Loucy (cell line): ENCODE measurements around the gene BRIP1.

Experiments used
- H2AFZ ChIP-seq: fragments of 200-600 bp; sonication (generic); 2 replicates; pipeline ENCODE4 v1.6.0; 2016; ENCODE audit warnings: antibody characterized with exemption, mild to moderate bottlenecking, low read length, moderate library complexity
- H3F3A ChIP-seq: fragments of 200-600 bp; 2 replicates; pipeline ENCODE4 v1.6.0; 2016; ENCODE audit warnings: antibody characterized with exemption, low read depth, mild to moderate bottlenecking
- H3K27me3 ChIP-seq: fragments of 200-600 bp; sonication (generic); 2 replicates; pipeline ENCODE4 v1.6.1; 2014; ENCODE audit warnings: low read length, mild to moderate bottlenecking; ENCODE audit not compliant: insufficient read depth, poor library complexity, severe bottlenecking
- H3K36me3 ChIP-seq: fragments of 200-600 bp; sonication (generic); 2 replicates; pipeline ENCODE4 v1.6.1; 2016; ENCODE audit warnings: low read length; ENCODE audit not compliant: insufficient read depth
- H3K4me1 ChIP-seq: fragments of 200-600 bp; sonication (generic); 2 replicates; pipeline ENCODE4 v1.5.1; 2014; ENCODE audit warnings: low read length, mild to moderate bottlenecking; ENCODE audit not compliant: insufficient read depth, poor library complexity, severe bottlenecking
- H3K4me2 ChIP-seq: fragments of 200-600 bp; sonication (generic); 2 replicates; pipeline ENCODE4 v1.6.0; 2014; ENCODE audit warnings: antibody characterized with exemption, low read length, low read depth, mild to moderate bottlenecking; ENCODE audit not compliant: poor library complexity, severe bottlenecking
- H3K4me3 ChIP-seq: fragments of 200-600 bp; sonication (generic); 2 replicates; pipeline ENCODE4 v1.5.1; 2014; ENCODE audit warnings: low read length, mild to moderate bottlenecking, mixed read lengths; ENCODE audit not compliant: poor library complexity, severe bottlenecking
- H3K79me2 ChIP-seq: fragments of 200-600 bp; sonication (generic); 2 replicates; pipeline ENCODE4 v1.6.1; 2014; ENCODE audit warnings: low read length; ENCODE audit not compliant: insufficient read depth
- H3K9ac ChIP-seq: fragments of 200-600 bp; sonication (generic); 2 replicates; pipeline ENCODE4 v1.6.0; 2014; ENCODE audit warnings: mild to moderate bottlenecking, low read depth, low read length, moderate library complexity; ENCODE audit not compliant: poor library complexity, severe bottlenecking
- H3K9me2 ChIP-seq: fragments of 200-600 bp; sonication (generic); replicated peaks from 2 replicates; pipeline ENCODE4 v1.6.1; 2016; ENCODE audit warnings: low read depth, low read length, mixed read lengths
- H3K9me3 ChIP-seq: fragments of 200-600 bp; sonication (generic); 2 replicates; pipeline ENCODE4 v1.6.1; 2014; ENCODE audit warnings: mild to moderate bottlenecking, antibody characterized with exemption, low read length, low read depth; ENCODE audit not compliant: insufficient read depth
- H4K20me1 ChIP-seq: fragments of 200-600 bp; sonication (generic); 2 replicates; pipeline ENCODE4 v1.6.0; 2014; ENCODE audit warnings: antibody characterized with exemption, low read length, mild to moderate bottlenecking; ENCODE audit not compliant: insufficient read depth, poor library complexity, severe bottlenecking
- EZH2phosphoT487 ChIP-seq: fragments of 200-600 bp; IDR thresholded peaks from 2 replicates; pipeline ENCODE4 v1.6.1; 2018; ENCODE audit warnings: antibody characterized with exemption, mild to moderate bottlenecking, moderate library complexity, borderline replicate concordance
- TF ChIP-seq, protein P1 (sequence below): fragments of 200-600 bp; sonication (generic); conservative IDR thresholded peaks from 2 replicates; pipeline ENCODE4 v1.5.1; 2014; ENCODE audit warnings: mild to moderate bottlenecking, antibody characterized with exemption, low read length

The BRIP1 gene

DNA sequence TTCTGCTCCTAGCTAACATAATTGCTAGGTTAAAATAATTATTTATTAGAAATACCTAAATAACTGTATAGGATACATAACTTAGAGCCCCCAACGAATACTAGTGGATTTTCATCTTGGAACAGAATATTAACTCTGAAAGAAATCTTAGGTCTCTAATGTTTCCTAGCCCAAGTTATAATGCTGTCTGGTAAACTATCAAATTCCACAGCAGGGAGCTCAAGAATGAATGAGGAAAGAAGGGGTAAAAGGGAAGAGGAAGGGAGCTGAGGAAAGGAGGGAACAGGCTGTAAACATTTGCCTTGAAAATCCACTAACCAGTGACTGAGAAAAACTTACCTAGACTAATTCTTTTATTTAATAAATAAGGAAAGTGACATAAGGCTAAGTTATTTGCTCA is 179.2 kb downstream of the BRIP1 start:
- Histone ChIP-seq H3K9me3 (no peaks in the 10 kb centered on the region), H3K4me3 (no peak overlapping the region), H3K27me3 (no peaks in the 10 kb centered on the region), H4K20me1 (no peaks in the 10 kb centered on the region), H3K4me1 (no peaks in the 10 kb centered on the region), H3K79me2 (no peaks in the 10 kb centered on the region), H3K9ac (no peak overlapping the region), H3K4me2 (no peak overlapping the region), H3F3A (no peaks in the 10 kb centered on the region), H2AFZ (no peak overlapping the region), H3K9me2 (no peaks in the 10 kb centered on the region), H3K36me3 (peaks cover 30% of the 10 kb centered on the region)
- TF ChIP-seq, protein P1, sequence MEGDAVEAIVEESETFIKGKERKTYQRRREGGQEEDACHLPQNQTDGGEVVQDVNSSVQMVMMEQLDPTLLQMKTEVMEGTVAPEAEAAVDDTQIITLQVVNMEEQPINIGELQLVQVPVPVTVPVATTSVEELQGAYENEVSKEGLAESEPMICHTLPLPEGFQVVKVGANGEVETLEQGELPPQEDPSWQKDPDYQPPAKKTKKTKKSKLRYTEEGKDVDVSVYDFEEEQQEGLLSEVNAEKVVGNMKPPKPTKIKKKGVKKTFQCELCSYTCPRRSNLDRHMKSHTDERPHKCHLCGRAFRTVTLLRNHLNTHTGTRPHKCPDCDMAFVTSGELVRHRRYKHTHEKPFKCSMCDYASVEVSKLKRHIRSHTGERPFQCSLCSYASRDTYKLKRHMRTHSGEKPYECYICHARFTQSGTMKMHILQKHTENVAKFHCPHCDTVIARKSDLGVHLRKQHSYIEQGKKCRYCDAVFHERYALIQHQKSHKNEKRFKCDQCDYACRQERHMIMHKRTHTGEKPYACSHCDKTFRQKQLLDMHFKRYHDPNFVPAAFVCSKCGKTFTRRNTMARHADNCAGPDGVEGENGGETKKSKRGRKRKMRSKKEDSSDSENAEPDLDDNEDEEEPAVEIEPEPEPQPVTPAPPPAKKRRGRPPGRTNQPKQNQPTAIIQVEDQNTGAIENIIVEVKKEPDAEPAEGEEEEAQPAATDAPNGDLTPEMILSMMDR: no peak
- TF ChIP-seq EZH2phosphoT487: no peak

GRCh38 chr17:61683466-61683865 is 179.9 kb downstream of the BRIP1 start:
- Histone ChIP-seq H3F3A (no peaks in the 10 kb centered on the region), H3K9me2 (no peaks in the 10 kb centered on the region), H3K9me3 (no peaks in the 10 kb centered on the region), H3K36me3 (peaks cover 25% of the 10 kb centered on the region), H3K4me3 (no peak overlapping the region), H2AFZ (no peak overlapping the region), H3K27me3 (no peaks in the 10 kb centered on the region), H3K9ac (no peak overlapping the region), H3K79me2 (no peaks in the 10 kb centered on the region), H4K20me1 (no peaks in the 10 kb centered on the region), H3K4me2 (no peak overlapping the region), H3K4me1 (no peaks in the 10 kb centered on the region)
- TF ChIP-seq, protein P1: no peak
- no peak for TF ChIP-seq EZH2phosphoT487

DNA sequence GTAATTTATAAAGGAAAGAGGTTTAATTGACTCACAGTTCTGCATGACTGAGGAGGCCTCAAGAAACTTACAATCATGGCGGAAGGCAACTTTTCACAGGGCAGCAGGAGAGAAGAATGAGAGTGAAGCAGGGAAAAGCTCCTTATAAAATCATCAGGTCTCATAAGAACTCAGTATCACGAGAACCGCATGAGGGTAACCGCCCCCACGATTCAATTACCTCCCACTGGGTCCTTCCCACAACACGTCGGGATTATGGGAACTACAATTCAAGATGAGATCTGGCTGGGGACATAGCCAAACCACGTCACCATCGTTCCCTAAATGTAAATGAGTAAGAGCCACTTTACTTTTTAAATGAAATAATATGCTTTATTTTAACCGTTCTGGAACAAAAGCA is 182.4 kb downstream of the BRIP1 start:
- H3K9ac ChIP-seq: no peak overlapping the region
- no peaks in the 10 kb centered on the region for H3K9me2 ChIP-seq
- no peaks in the 10 kb centered on the region for H3K9me3 ChIP-seq
- H3K4me2 ChIP-seq: no peak overlapping the region
- H3K79me2 ChIP-seq: no peaks in the 10 kb centered on the region
- H3F3A ChIP-seq: no peaks in the 10 kb centered on the region
- H3K36me3 ChIP-seq: peaks cover 12% of the 10 kb centered on the region
- H4K20me1 ChIP-seq: no peaks in the 10 kb centered on the region
- H2AFZ ChIP-seq: no peak overlapping the region
- TF ChIP-seq, protein P1: no peak
- no peak for TF ChIP-seq EZH2phosphoT487
- no peaks in the 10 kb centered on the region for H3K27me3 ChIP-seq
- H3K4me1 ChIP-seq: no peaks in the 10 kb centered on the region
- H3K4me3 ChIP-seq: no peak overlapping the region
